SU-DHL-6 (cell line): Measurements from ENCODE around the gene CMTM8.

Experiments
- CTCF ChIP-seq: fragments of 200-600 bp; sonication (generic); IDR thresholded peaks from one replicate; pipeline ENCODE4 v1.5.1; 2017; ENCODE audit warnings: antibody characterized with exemption, mild to moderate bottlenecking, low read length, moderate library complexity; ENCODE audit not compliant: insufficient read depth, poor library complexity, severe bottlenecking
- EZH2phosphoT487 ChIP-seq: fragments of 200-600 bp; sonication (generic), shearing (Covaris generic); conservative IDR thresholded peaks from 2 replicates; pipeline ENCODE4 v1.6.1; 2018; ENCODE audit warnings: mild to moderate bottlenecking, antibody characterized with exemption, low read length, moderate library complexity, mixed read lengths

GRCh38 chr3:32322311-32322710 lies 83.8 kb downstream of the CMTM8 start:
- TF ChIP-seq CTCF (no peak), EZH2phosphoT487 (no peak)
